WERI-Rb-1 (cell line): Measurements from ENCODE around the gene S100B.

Experiments
- DNase-seq: peaks from one replicate; pipeline ENCODE4 v3.0.0-alpha.2; 2020
- H3K27ac ChIP-seq: fragments of 250-450 bp; sonication (Bioruptor Pico); 2 replicates; pipeline ENCODE4 v1.5.1; 2020; ENCODE audit warnings: mild to moderate bottlenecking, moderate library complexity
- H3K27me3 ChIP-seq: fragments of 250-450 bp; sonication (Bioruptor Pico); 2 replicates; pipeline ENCODE4 v1.5.1; 2021; ENCODE audit warnings: mild to moderate bottlenecking, low read depth, moderate library complexity; ENCODE audit not compliant: insufficient read depth, severe bottlenecking
- H3K36me3 ChIP-seq: fragments of 250-450 bp; sonication (Bioruptor Pico); 2 replicates; pipeline ENCODE4 v1.5.1; 2020; ENCODE audit warnings: mild to moderate bottlenecking, moderate library complexity
- H3K4me3 ChIP-seq: 2 replicates; pipeline ENCODE4 v1.5.1; 2011; ENCODE audit warnings: low read depth, mild to moderate bottlenecking, control low read depth, low read length
- H3K9me3 ChIP-seq: fragments of 250-450 bp; sonication (Bioruptor Pico); 2 replicates; pipeline ENCODE4 v1.5.1; 2021; ENCODE audit warnings: mild to moderate bottlenecking, moderate library complexity; ENCODE audit not compliant: severe bottlenecking
- TF ChIP-seq, protein P1 (sequence below): IDR thresholded peaks from 2 replicates; pipeline ENCODE4 v1.5.1; 2011; ENCODE audit warnings: low read depth, mild to moderate bottlenecking, control low read depth, inconsistent platforms, low read length

Gene S100B

DNA sequence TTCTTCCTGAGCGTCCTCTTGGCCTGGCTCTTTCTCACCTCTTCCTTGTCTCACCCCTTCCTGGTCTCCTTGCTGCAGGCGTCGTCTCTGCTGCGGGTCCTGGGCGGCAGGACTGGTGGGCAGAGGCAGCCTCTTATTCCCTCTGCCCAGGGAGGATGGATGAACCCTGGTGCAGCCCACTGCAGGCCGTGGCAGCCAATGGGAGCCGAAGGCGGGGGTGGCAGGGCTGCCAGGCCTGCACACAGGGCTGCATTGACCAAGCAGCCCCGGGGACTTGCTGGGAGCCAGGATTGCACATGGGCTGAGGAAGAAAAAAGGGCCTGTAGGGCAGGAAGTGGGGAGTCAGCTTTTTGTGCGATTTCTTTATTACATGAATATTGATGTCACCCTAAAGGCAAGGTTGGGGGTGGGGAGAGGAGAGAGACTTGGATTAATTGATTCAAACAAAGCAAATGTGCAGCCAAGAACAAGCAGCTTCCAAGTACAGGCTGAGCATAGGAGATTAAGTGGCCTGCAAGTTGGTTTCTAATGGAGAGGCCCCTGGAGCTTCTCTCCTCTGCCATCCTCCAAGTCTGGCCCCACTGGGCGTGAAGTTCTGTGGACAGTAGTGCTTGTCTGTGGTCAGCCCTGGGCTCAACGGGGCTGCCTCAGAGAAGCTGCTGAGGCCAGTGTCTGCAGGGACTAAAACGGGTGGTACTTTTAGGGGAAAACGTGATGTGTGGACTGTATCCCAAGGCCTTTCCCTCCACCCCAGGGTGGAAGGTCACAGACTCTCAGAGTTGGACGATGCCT is at the start of gene S100B:
S100B (minus strand) TSS at position 108 of the 792 bp plus-strand sequence. CDS start 2,667 bp downstream, outside the sequence.
- Histone ChIP-seq H3K36me3 (no peaks in the 10 kb centered on the region), H3K27ac (no peak within 1 kb of the TSS), H3K9me3 (no peaks in the 10 kb centered on the region), H3K4me3 (no peak within 1 kb of the TSS), H3K27me3 (no peaks in the 10 kb centered on the region)
- DNase-seq = no peak
- TF ChIP-seq, protein P1, sequence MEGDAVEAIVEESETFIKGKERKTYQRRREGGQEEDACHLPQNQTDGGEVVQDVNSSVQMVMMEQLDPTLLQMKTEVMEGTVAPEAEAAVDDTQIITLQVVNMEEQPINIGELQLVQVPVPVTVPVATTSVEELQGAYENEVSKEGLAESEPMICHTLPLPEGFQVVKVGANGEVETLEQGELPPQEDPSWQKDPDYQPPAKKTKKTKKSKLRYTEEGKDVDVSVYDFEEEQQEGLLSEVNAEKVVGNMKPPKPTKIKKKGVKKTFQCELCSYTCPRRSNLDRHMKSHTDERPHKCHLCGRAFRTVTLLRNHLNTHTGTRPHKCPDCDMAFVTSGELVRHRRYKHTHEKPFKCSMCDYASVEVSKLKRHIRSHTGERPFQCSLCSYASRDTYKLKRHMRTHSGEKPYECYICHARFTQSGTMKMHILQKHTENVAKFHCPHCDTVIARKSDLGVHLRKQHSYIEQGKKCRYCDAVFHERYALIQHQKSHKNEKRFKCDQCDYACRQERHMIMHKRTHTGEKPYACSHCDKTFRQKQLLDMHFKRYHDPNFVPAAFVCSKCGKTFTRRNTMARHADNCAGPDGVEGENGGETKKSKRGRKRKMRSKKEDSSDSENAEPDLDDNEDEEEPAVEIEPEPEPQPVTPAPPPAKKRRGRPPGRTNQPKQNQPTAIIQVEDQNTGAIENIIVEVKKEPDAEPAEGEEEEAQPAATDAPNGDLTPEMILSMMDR = no peak

DNA sequence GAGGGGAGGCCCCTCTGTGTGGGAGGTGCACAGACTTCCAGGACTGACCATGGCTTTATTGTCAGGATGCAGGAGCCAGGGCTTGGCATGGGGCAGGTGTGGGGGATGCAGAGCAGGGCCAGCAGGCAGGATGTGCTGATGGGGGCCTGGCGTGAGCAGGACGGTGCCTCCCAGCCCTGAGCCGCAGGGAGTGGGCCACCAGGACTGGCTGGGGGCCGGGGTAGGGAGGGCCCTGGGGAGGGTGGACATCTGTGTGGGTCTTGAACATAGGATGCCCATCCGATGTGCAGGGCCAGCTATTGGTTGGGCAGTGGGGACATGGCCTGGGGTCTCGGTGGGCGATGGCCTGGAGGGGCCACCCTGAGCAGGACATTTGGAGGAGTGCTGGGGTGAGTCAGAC is 46.2 kb upstream of the S100B start:
- DNase-seq = no peak
- peaks cover 83% of the 10 kb centered on the region for H3K36me3 ChIP-seq

DNA sequence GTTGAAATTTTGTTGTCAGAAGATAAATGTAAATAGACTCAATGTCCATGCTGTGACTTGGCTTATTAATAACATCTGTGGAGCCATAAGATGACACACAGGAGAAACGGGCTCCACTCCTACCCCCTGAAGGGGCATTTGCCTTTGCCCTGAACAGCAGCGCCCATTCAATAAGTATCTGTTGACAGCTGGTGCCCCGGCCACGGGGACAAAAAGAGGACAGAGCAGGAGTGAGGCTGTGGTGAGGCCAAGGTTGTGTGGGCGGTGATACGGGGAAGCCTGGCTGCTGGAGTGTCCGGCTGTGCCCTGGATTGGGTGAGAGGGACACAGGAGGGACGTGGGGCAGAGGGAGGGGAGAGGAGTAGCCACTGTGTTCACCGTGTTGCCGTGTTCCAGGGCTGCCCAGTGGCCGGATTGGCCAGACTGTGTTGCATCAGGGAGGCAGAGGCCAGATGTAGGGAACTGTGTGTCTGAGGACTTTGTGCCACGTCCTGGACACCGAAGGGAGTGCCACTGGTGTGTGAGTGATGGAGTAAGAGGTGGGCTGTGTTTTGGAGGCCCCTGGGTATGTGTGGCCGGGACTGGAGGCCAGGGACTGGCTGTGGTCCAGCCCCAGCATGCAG is 45.7 kb upstream of the S100B start:
- peaks cover 85% of the 10 kb centered on the region for H3K36me3 ChIP-seq
- H3K27ac ChIP-seq = no peak overlapping the region
- TF ChIP-seq, protein P1 = no peak

More for the DNA sequence above, 46.2 kb upstream of the S100B start:
- no peak overlapping the region for H3K4me3 ChIP-seq
- no peaks in the 10 kb centered on the region for H3K27me3 ChIP-seq
- TF ChIP-seq, protein P1 = no peak
- no peak overlapping the region for H3K27ac ChIP-seq
- peaks cover 5% of the 10 kb centered on the region for H3K9me3 ChIP-seq

DNA sequence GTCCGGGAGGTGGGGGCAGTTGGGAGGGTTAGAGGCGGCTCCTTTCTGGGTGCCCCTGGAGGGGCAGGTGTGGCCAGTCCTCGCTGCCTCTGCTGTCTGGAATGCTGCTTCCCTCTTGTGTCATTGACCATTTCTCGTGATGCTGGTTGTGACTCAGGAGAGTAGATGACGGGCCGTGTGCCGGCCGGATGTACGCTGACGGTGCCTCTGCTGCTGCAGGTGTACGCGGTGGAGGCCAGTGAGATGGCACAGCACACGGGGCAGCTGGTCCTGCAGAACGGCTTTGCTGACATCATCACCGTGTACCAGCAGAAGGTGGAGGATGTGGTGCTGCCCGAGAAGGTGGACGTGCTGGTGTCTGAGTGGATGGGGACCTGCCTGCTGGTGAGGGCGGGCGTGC is 44.5 kb upstream of the S100B start:
- H3K9me3 ChIP-seq = no peaks in the 10 kb centered on the region
- no peak for DNase-seq
- H3K36me3 ChIP-seq = peaks cover 83% of the 10 kb centered on the region
- no peak overlapping the region for H3K27ac ChIP-seq
- TF ChIP-seq, protein P1 = no peak
- no peak overlapping the region for H3K4me3 ChIP-seq
- no peaks in the 10 kb centered on the region for H3K27me3 ChIP-seq

More for the DNA sequence above, 45.7 kb upstream of the S100B start:
- Histone ChIP-seq H3K4me3 (no peak overlapping the region), H3K27me3 (no peaks in the 10 kb centered on the region), H3K9me3 (peaks cover 5% of the 10 kb centered on the region)
- no peak for DNase-seq

DNA sequence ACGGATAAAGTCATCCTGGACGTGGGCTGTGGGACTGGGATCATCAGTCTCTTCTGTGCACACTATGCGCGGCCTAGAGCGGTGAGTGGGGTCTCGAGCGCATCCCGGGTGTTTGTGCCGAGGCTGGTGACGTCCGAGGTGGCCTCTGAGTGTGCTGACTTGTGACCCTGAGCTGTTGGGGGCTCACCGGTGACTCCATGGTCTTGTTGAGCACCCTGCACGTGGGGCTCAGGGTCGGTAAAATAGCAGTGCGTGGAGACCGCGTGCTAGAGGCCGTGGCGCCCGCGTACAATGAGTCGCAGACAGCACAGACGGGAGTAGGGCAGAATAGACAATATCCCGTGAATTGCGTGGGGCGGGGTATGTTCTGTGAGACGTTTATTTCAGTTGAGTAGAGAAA is 43.7 kb upstream of the S100B start:
- H3K4me3 ChIP-seq = no peak overlapping the region
- no peak overlapping the region for H3K27ac ChIP-seq
- H3K36me3 ChIP-seq = peaks cover 83% of the 10 kb centered on the region
- DNase-seq = no peak
- no peaks in the 10 kb centered on the region for H3K27me3 ChIP-seq
- no peaks in the 10 kb centered on the region for H3K9me3 ChIP-seq
- TF ChIP-seq, protein P1 = no peak
